Measurements from ENCODE around the gene WNT6. TPM values are rescaled to one million over a fixed set of nuclear protein-coding genes. Genes with fewer than 3 reads are reported as not detected.

Gene WNT6
- total RNA-seq, 1 donor from 2014 or later: not detected

- no peak for TF ChIP-seq CTCF (conservative IDR thresholded peaks at IDR 0.05; ENCODE audit: low read depth, low read length)
- no peak for DNase-seq (ENCODE audit: low read depth)
- no peak overlapping the region for H3K4me3 ChIP-seq (ENCODE audit: low read depth, low read length)
These were observed 37.9 kb upstream of the WNT6 start for GRCh38 chr2:218821605-218822211.

GRCh38 chr2:218822622-218823021, 37.0 kb upstream of the WNT6 start:
- DNase-seq (ENCODE audit: low read depth): no peak
- no peak for TF ChIP-seq CTCF (conservative IDR thresholded peaks at IDR 0.05; ENCODE audit: low read depth, low read length)
- H3K4me3 ChIP-seq (ENCODE audit: low read depth, low read length): no peak overlapping the region

DNA sequence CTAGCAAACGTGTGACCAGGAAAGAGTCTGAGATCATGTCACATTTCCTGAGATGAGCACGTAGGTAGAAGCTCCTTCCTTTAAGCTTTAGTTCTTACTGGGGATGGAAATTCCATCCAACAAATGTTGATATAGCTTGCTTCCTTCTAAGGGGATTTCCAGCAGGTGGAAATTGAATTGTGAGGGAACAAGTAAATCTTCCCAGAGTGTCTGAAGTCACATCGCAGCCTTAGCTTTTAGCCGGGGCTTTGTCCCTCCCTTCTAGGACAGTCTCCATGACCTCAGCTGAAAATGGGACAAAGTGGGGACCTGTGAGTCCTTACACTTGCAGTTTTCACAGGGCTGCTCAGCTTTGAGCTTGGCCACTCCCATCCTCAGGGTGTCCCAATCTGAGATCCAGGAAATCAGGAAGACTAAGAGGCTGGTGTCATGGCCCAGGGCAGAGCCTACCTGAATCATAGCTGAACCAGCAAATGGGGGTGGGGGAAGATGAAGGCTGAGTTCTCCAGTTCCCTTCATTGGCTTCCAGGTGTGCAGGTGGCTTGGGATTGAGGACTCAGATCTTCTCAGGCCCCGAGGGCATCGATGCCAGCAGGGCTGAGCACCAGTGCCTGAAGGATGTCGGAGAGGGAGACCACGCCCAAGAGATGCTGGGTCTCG, 36.3 kb upstream of the WNT6 start:
- no peak for DNase-seq (ENCODE audit: low read depth)
- no peak for TF ChIP-seq CTCF (conservative IDR thresholded peaks at IDR 0.05; ENCODE audit: low read depth, low read length)
- H3K4me3 ChIP-seq (ENCODE audit: low read depth, low read length): no peak overlapping the region

GRCh38 chr2:218824004-218824403, 35.6 kb upstream of the WNT6 start:
- no peak overlapping the region for H3K4me3 ChIP-seq (ENCODE audit: low read depth, low read length)
- no peak for DNase-seq (ENCODE audit: low read depth)
- no peak for TF ChIP-seq CTCF (conservative IDR thresholded peaks at IDR 0.05; ENCODE audit: low read depth, low read length)

DNA sequence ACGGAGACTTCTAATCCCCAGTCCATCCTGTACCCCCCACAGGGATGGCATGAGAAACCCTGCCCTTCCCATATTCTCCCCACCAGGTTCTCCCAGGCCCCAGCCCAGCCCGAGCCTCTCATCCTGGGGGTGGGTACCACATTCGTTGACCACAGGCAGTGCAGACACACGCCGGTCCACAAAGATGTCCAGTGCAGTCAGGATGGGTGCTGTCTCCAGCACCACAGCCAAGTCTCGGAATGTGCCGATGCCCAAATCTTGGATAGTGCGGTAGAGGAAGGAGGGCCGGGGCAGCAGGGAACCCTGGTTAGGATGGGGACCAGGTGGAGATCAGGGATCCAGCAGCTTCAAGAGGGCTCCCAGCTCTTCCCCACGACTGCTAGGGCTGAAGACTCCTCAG, 32.8 kb upstream of the WNT6 start:
- no peak overlapping the region for H3K4me3 ChIP-seq (ENCODE audit: low read depth, low read length)
- TF ChIP-seq CTCF (conservative IDR thresholded peaks at IDR 0.05; ENCODE audit: low read depth, low read length): no peak
- DNase-seq (ENCODE audit: low read depth): no peak

DNA sequence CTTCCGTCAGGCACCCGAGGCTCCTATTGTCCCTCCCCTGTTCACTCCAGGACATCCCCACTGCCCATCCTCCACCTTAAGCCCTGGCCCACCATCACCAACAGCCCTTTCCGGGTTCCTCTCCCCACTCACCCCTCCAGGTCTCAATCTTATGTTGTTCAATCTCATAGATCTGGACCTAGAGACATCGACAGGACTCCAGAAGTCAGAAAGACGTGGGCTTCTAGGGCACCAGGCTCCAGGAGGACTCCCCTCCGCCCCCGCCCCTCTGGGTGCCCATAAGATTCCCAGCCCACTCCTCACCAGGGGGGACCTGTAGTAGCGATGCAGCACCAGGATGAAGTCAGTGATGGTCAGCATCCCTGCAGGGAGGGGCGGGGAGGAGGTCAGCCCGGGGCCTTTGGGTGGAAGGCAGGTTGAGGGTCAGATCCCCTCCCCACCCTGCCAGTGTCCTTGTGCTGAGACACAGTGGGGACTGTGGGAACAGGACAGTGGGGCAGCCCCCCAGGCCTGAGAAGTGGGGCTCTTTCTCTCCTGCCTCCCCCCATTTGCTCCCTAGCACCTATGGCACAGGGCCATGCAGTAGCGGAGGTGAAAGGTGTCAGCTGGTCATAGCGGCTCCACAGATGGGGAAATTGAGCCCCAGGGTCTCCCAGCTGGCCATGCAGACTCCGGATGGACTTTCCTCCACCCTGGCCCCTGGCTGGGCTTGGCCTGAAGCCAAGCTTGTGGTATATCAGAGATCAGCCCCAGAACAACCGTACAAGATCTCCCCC, 31.7 kb upstream of the WNT6 start:
- no peak for DNase-seq (ENCODE audit: low read depth)
- no peak for TF ChIP-seq CTCF (conservative IDR thresholded peaks at IDR 0.05; ENCODE audit: low read depth, low read length)
- H3K4me3 ChIP-seq (ENCODE audit: low read depth, low read length): no peak overlapping the region
